ENCODE measurements around the gene YEATS2.

Gene YEATS2

GRCh38 chr3:183730361-183730760 lies 32.8 kb downstream of the YEATS2 start:
- POLR2A ChIA-PET = no interaction called here
- H3K9me3 ChIP-seq (ENCODE audit: control insufficient read depth, insufficient read depth, low read depth, low read length) = no peaks in the 10 kb centered on the region
- no peak overlapping the region for H3K4me3 ChIP-seq (ENCODE audit: low read depth, low read length)
- H3K4me1 ChIP-seq (ENCODE audit: control insufficient read depth, insufficient read depth, low read length) = no peaks in the 10 kb centered on the region
- H3K27ac ChIP-seq (ENCODE audit: extremely low read depth, low read depth, low read length) = no peak overlapping the region
- CTCF ChIA-PET = interaction anchor here (0.6 kb wide), 1 partner anchor 171 kb away, joined by 3 read pairs; no protein-coding TSS in a partner anchor
- H3K36me3 ChIP-seq (ENCODE audit: control insufficient read depth in 2 of 2, insufficient read depth in 1 of 2, low read length in 2 of 2) = peaks cover 33 to 89% of the 10 kb centered on the region in 2 experiments
- TF ChIP-seq ZNF404 (tag by site-specific recombination; IDR thresholded peaks at IDR 0.05) = no peak
- TF ChIP-seq, protein P1, sequence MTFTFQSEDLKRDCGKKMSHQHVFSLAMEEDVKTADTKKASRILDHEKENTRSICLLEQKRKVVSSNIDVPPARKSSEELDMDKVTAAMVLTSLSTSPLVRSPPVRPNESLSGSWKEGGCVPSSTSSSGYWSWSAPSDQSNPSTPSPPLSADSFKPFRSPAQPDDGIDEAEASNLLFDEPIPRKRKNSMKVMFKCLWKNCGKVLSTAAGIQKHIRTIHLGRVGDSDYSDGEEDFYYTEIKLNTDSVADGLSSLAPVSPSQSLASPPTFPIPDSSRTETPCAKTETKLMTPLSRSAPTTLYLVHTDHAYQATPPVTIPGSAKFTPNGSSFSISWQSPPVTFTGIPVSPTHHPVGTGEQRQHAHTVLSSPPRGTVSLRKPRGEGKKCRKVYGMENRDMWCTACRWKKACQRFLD (tag by site-specific recombination; IDR thresholded peaks at IDR 0.05) = no peak
- no peak for TF ChIP-seq ZNF2 (tag by site-specific recombination; IDR thresholded peaks at IDR 0.05)
- TF ChIP-seq SALL2 (tag by site-specific recombination; IDR thresholded peaks at IDR 0.05; ENCODE audit: borderline replicate concordance) = no peak
- TF ChIP-seq, protein P2, sequence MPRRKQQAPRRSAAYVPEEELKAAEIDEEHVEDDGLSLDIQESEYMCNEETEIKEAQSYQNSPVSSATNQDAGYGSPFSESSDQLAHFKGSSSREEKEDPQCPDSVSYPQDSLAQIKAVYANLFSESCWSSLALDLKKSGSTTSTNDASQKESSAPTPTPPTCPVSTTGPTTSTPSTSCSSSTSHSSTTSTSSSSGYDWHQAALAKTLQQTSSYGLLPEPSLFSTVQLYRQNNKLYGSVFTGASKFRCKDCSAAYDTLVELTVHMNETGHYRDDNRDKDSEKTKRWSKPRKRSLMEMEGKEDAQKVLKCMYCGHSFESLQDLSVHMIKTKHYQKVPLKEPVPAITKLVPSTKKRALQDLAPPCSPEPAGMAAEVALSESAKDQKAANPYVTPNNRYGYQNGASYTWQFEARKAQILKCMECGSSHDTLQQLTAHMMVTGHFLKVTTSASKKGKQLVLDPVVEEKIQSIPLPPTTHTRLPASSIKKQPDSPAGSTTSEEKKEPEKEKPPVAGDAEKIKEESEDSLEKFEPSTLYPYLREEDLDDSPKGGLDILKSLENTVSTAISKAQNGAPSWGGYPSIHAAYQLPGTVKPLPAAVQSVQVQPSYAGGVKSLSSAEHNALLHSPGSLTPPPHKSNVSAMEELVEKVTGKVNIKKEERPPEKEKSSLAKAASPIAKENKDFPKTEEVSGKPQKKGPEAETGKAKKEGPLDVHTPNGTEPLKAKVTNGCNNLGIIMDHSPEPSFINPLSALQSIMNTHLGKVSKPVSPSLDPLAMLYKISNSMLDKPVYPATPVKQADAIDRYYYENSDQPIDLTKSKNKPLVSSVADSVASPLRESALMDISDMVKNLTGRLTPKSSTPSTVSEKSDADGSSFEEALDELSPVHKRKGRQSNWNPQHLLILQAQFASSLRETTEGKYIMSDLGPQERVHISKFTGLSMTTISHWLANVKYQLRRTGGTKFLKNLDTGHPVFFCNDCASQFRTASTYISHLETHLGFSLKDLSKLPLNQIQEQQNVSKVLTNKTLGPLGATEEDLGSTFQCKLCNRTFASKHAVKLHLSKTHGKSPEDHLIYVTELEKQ (tag by site-specific recombination; IDR thresholded peaks at IDR 0.05; ENCODE audit: borderline replicate concordance) = no peak
- no peak for TF ChIP-seq ZNF354C (tag by site-specific recombination; IDR thresholded peaks at IDR 0.05; ENCODE audit: borderline replicate concordance, low read depth)
- no peak for TF ChIP-seq ZNF132 (tag by site-specific recombination; IDR thresholded peaks at IDR 0.05; ENCODE audit: borderline replicate concordance)
- no peak for TF ChIP-seq KLF8 (tag by site-specific recombination; IDR thresholded peaks at IDR 0.05)

GRCh38 chr3:183731611-183732010 lies 34.0 kb downstream of the YEATS2 start:
- H3K4me1 ChIP-seq (ENCODE audit: control insufficient read depth, insufficient read depth, low read length) = no peaks in the 10 kb centered on the region
- no peak overlapping the region for H3K4me3 ChIP-seq (ENCODE audit: low read depth, low read length)
- no peaks in the 10 kb centered on the region for H3K9me3 ChIP-seq (ENCODE audit: control insufficient read depth, insufficient read depth, low read depth, low read length)
- TF ChIP-seq ZNF426 (tag by site-specific recombination; IDR thresholded peaks at IDR 0.05) = no peak
- no peak for TF ChIP-seq RBAK (tag by site-specific recombination; IDR thresholded peaks at IDR 0.05)
- TF ChIP-seq ZNF623 (tag by site-specific recombination; IDR thresholded peaks at IDR 0.05) = no peak
- TF ChIP-seq ZNF529 (tag by site-specific recombination; IDR thresholded peaks at IDR 0.05; ENCODE audit: insufficient replicate concordance) = no peak
- no peak for TF ChIP-seq REST (tag by site-specific recombination; IDR thresholded peaks at IDR 0.05)
- TF ChIP-seq ZNF510 (tag by site-specific recombination; IDR thresholded peaks at IDR 0.05; ENCODE audit: insufficient replicate concordance) = no peak
- TF ChIP-seq, protein P3, sequence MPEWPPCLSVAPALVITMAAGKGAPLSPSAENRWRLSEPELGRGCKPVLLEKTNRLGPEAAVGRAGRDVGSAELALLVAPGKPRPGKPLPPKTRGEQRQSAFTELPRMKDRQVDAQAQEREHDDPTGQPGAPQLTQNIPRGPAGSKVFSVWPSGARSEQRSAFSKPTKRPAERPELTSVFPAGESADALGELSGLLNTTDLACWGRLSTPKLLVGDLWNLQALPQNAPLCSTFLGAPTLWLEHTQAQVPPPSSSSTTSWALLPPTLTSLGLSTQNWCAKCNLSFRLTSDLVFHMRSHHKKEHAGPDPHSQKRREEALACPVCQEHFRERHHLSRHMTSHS (tag by site-specific recombination; IDR thresholded peaks at IDR 0.05) = no peak
- TF ChIP-seq, protein P4, sequence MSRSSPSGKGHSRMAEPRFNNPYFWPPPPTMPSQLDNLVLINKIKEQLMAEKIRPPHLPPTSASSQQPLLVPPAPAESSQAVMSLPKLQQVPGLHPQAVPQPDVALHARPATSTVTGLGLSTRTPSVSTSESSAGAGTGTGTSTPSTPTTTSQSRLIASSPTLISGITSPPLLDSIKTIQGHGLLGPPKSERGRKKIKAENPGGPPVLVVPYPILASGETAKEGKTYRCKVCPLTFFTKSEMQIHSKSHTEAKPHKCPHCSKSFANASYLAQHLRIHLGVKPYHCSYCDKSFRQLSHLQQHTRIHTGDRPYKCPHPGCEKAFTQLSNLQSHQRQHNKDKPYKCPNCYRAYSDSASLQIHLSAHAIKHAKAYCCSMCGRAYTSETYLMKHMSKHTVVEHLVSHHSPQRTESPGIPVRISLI (tag by site-specific recombination; IDR thresholded peaks at IDR 0.05) = no peak
- TF ChIP-seq ZNF311 (tag by site-specific recombination; IDR thresholded peaks at IDR 0.05; ENCODE audit: borderline replicate concordance) = no peak
- no peak for TF ChIP-seq ZNF391 (tag by site-specific recombination; IDR thresholded peaks at IDR 0.05; ENCODE audit: borderline replicate concordance, low read depth)
- ChIA-PET POLR2A (no interaction called here), CTCF (interaction anchor here (0.6 kb wide), 1 partner anchor 92 kb away, joined by 4 read pairs; no protein-coding TSS in a partner anchor)
- H3K36me3 ChIP-seq (ENCODE audit: control insufficient read depth in 2 of 2, insufficient read depth in 1 of 2, low read length in 2 of 2) = peaks cover 32 to 89% of the 10 kb centered on the region in 2 experiments
- H3K27ac ChIP-seq (ENCODE audit: extremely low read depth, low read depth, low read length) = no peak overlapping the region
